HCT116 (cell line): ENCODE results near the gene LGR6. TPM values are rescaled to one million over a fixed set of nuclear protein-coding genes. Genes with fewer than 3 reads are reported as not detected.

Experiments used
- ATAC-seq: fragments of 200-7000 bp; cut with Tn5 transposase; 2 replicates; pipeline ENCODE4 v1.9.1; 2020; ENCODE audit warnings: mild to moderate bottlenecking, moderate library complexity
- BruUV-seq: library from RNA; stranded (reverse); fragments of 400-500 nt; replicated peaks from 2 replicates; lab custom pipeline; 2021; lab: Mats Ljungman, UMichigan
- CTCF ChIA-PET: fragments of 300-600 bp; sonication (Branson Sonifier 250); formaldehyde crosslinking; loops from one replicate; lab custom pipeline; 2021; ENCODE audit warnings: antibody characterized with exemption; lab: Charles Lee
- POLR2A ChIA-PET: fragments of 300-600, 350-600 bp; sonication (Branson Sonifier 250); formaldehyde crosslinking; loops from one replicate; lab custom pipeline; 2021; ENCODE audit warnings: antibody characterized with exemption; lab: Charles Lee
- RAD21 ChIA-PET, 2 experiments: fragments of 300-600 bp; sonication (Branson Sonifier 250); formaldehyde crosslinking; loops; one replicate each; lab custom pipeline; 2023; ENCODE audit warnings: low total read pairs in 2 of 2; ENCODE audit not compliant: uncharacterized antibody in 2 of 2, unreplicated experiment in 2 of 2, low non-redundant PET in 1 of 2; lab: Charles Lee
- DNase-seq: peaks from one replicate; pipeline ENCODE4 v3.0.0-alpha.2; 2010; ENCODE audit warnings: low read depth, low spot score
- H2AFZ ChIP-seq: fragments of 200-600 bp; shearing (Covaris generic), sonication (generic); 2 replicates; pipeline ENCODE4 v1.6.1; 2017; ENCODE audit warnings: low read depth, mixed run types, mixed read lengths, antibody characterized with exemption, low read length; ENCODE audit not compliant: poor library complexity, severe bottlenecking
- H3K27ac ChIP-seq: 2 replicates; pipeline ENCODE4 v1.5.1; 2012; ENCODE audit warnings: low read depth, low read length
- H3K27me3 ChIP-seq: fragments of 200-600 bp; sonication (generic); 2 replicates; pipeline ENCODE4 v1.6.1; 2016; ENCODE audit warnings: mixed run types, low read length, mixed read lengths; ENCODE audit not compliant: insufficient read depth
- H3K36me3 ChIP-seq, 2 experiments: fragments of 200-500 bp in 1 of 2; fragments of 200-600 bp in 1 of 2; sonication (Bioruptor generic) in 1 of 2; sonication (generic) in 1 of 2; 2 replicates each; pipeline versions ENCODE4 v1.5.1 to v1.6.1; 2014 to 2016; ENCODE audit warnings: low read length in 2 of 2, inconsistent platforms in 1 of 2, mixed read lengths in 1 of 2, mixed run types in 1 of 2; ENCODE audit not compliant: insufficient read depth in 2 of 2, control insufficient read depth in 1 of 2
- H3K4me1 ChIP-seq, 2 experiments: fragments of 200-600 bp in 1 of 2; sonication (generic) in 1 of 2; 2 replicates each; pipeline versions ENCODE4 v1.5.1 to v1.6.1; 2012 to 2017; ENCODE audit warnings: low read length in 2 of 2, inconsistent platforms in 1 of 2, mild to moderate bottlenecking in 1 of 2, mixed read lengths in 1 of 2, mixed run types in 1 of 2, moderate library complexity in 1 of 2; ENCODE audit not compliant: insufficient read depth in 2 of 2, control insufficient read depth in 1 of 2
- H3K4me2 ChIP-seq: fragments of 200-600 bp; sonication (generic); 2 replicates; pipeline ENCODE4 v1.6.1; 2017; ENCODE audit warnings: mixed run types, low read length, mixed read lengths
- H3K4me3 ChIP-seq, 2 experiments: fragments of 200-600 bp in 1 of 2; sonication (generic) in 1 of 2; replicated peaks in 1 of 2; 2 replicates each; pipeline ENCODE4 v1.5.1; 2011 to 2016; ENCODE audit warnings: low read length in 2 of 2, control low read depth in 1 of 2, low read depth in 1 of 2, mild to moderate bottlenecking in 1 of 2, mixed read lengths in 1 of 2, mixed run types in 1 of 2
- H3K79me2 ChIP-seq: fragments of 200-600 bp; sonication (generic); 2 replicates; pipeline ENCODE4 v1.6.1; 2017; ENCODE audit warnings: mild to moderate bottlenecking, mixed run types, low read length, moderate library complexity, mixed read lengths; ENCODE audit not compliant: insufficient read depth
- H3K9ac ChIP-seq: fragments of 200-600 bp; sonication (generic); 2 replicates; pipeline ENCODE4 v1.6.1; 2016; ENCODE audit warnings: low read length, mixed read lengths
- H3K9me2 ChIP-seq: fragments of 200-600 bp; sonication (generic), shearing (Covaris generic); 2 replicates; pipeline ENCODE4 v1.6.1; 2017; ENCODE audit warnings: mixed run types, mild to moderate bottlenecking, moderate library complexity; ENCODE audit not compliant: insufficient read depth
- H3K9me3 ChIP-seq, 2 experiments: fragments of 200-500 bp in 1 of 2; fragments of 200-600 bp in 1 of 2; sonication (Bioruptor generic) in 1 of 2; sonication (generic) in 1 of 2; 2 replicates each; pipeline ENCODE4 v1.6.1; 2014 to 2017; ENCODE audit warnings: low read length in 2 of 2, mixed read lengths in 2 of 2, inconsistent platforms in 1 of 2, low read depth in 1 of 2, mild to moderate bottlenecking in 1 of 2, mixed run types in 1 of 2, moderate library complexity in 1 of 2; ENCODE audit not compliant: control insufficient read depth in 1 of 2, insufficient read depth in 1 of 2
- H4K20me1 ChIP-seq: fragments of 200-600 bp; sonication (generic), shearing (Covaris generic); 2 replicates; pipeline ENCODE4 v1.6.1; 2017; ENCODE audit warnings: mixed run types, mild to moderate bottlenecking, moderate library complexity; ENCODE audit not compliant: insufficient read depth
- CBX3 ChIP-seq: IDR thresholded peaks from 2 replicates; pipeline ENCODE4 v1.6.1; 2012; ENCODE audit warnings: low read depth
- CEBPB ChIP-seq: IDR thresholded peaks from 2 replicates; pipeline ENCODE4 v1.6.1; 2012; ENCODE audit warnings: low read depth
- EGR1 ChIP-seq: IDR thresholded peaks from 2 replicates; pipeline ENCODE4 v1.6.1; 2012; ENCODE audit warnings: low read depth
- ELF1 ChIP-seq: IDR thresholded peaks from 2 replicates; pipeline ENCODE4 v1.6.1; 2012; ENCODE audit warnings: low read depth, borderline replicate concordance
- EZH2 ChIP-seq: fragments of 200-600 bp; sonication (generic); IDR thresholded peaks from 2 replicates; pipeline ENCODE4 v1.6.1; 2017; ENCODE audit warnings: antibody characterized with exemption, mixed run types
- POLR2A ChIP-seq: IDR thresholded peaks from 2 replicates; pipeline ENCODE4 v1.7.0; 2011; ENCODE audit warnings: borderline replicate concordance; ENCODE audit not compliant: insufficient read depth, insufficient read length; ENCODE audit errors: extremely low read depth
- REST ChIP-seq: IDR thresholded peaks from 2 replicates; pipeline ENCODE4 v1.6.1; 2012; ENCODE audit warnings: low read depth
- SIN3A ChIP-seq: IDR thresholded peaks from 2 replicates; pipeline ENCODE4 v1.6.1; 2012; ENCODE audit warnings: low read depth
- SRF ChIP-seq: IDR thresholded peaks from 2 replicates; pipeline ENCODE4 v1.6.1; 2012; ENCODE audit warnings: low read depth
- YY1 ChIP-seq: IDR thresholded peaks from 2 replicates; pipeline ENCODE4 v1.6.1; 2011; ENCODE audit warnings: low read length, low read depth, moderate library complexity, mild to moderate bottlenecking; ENCODE audit not compliant: insufficient replicate concordance; ENCODE audit errors: extremely low read depth
- ZBTB33 ChIP-seq: IDR thresholded peaks from 2 replicates; pipeline ENCODE4 v1.6.1; 2011; ENCODE audit warnings: mild to moderate bottlenecking, low read length, moderate library complexity; ENCODE audit not compliant: insufficient replicate concordance; ENCODE audit errors: extremely low read depth
- ZFX ChIP-seq: fragments of 450-650 bp; IDR thresholded peaks from 2 replicates; pipeline ENCODE4 v1.6.1; 2017
- ZNF274 ChIP-seq: fragments of 200-500 bp; sonication (Bioruptor generic); IDR thresholded peaks from 2 replicates; pipeline ENCODE4 v1.6.1; 2014; ENCODE audit warnings: mild to moderate bottlenecking, low read depth, low read length, inconsistent platforms
- intact Hi-C: fragments of 100-400 bp; cut with micrococcal nuclease; formaldehyde crosslinking; loops from 2 replicates; pipeline ENCODE4 v1.10.0; 2022
- total RNA-seq: library from RNA; stranded (reverse); gene quantifications from one replicate; pipeline ENCODE4 v1.2.1, GENCODE V29; 2021; ENCODE audit not compliant: unreplicated experiment
- TF ChIP-seq, protein P1 (sequence below), 3 experiments: fragments of 200-600 bp in 1 of 3; sonication (generic) in 1 of 3; IDR thresholded peaks in 2 of 3; conservative IDR thresholded peaks in 1 of 3; 2 replicates each; pipeline ENCODE4 v1.5.1; 2012 to 2017; ENCODE audit warnings: low read depth in 2 of 3, low read length in 2 of 3, antibody characterized with exemption in 1 of 3, borderline replicate concordance in 1 of 3, control low read depth in 1 of 3, mild to moderate bottlenecking in 1 of 3, mixed read lengths in 1 of 3, mixed run types in 1 of 3, moderate library complexity in 1 of 3; ENCODE audit not compliant: insufficient read depth in 1 of 3
- TF ChIP-seq, protein P2 (sequence below): IDR thresholded peaks from 2 replicates; pipeline ENCODE4 v1.6.1; 2012

LGR6 gene
- total RNA-seq, 1 experiment from 2014 or later, result 0.20 TPM

- TF ChIP-seq, protein P1, sequence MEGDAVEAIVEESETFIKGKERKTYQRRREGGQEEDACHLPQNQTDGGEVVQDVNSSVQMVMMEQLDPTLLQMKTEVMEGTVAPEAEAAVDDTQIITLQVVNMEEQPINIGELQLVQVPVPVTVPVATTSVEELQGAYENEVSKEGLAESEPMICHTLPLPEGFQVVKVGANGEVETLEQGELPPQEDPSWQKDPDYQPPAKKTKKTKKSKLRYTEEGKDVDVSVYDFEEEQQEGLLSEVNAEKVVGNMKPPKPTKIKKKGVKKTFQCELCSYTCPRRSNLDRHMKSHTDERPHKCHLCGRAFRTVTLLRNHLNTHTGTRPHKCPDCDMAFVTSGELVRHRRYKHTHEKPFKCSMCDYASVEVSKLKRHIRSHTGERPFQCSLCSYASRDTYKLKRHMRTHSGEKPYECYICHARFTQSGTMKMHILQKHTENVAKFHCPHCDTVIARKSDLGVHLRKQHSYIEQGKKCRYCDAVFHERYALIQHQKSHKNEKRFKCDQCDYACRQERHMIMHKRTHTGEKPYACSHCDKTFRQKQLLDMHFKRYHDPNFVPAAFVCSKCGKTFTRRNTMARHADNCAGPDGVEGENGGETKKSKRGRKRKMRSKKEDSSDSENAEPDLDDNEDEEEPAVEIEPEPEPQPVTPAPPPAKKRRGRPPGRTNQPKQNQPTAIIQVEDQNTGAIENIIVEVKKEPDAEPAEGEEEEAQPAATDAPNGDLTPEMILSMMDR (IDR thresholded peaks at IDR 0.05 in 2 of 3, conservative IDR thresholded peaks at IDR 0.05 in 1 of 3; ENCODE audit: borderline replicate concordance in 1 of 3, insufficient read depth in 1 of 3, low read depth in 2 of 3, low read length in 2 of 3), result no peak
- TF ChIP-seq ZBTB33 (no peak), SIN3A (no peak), CBX3 (no peak), SRF (no peak), YY1 (no peak), CEBPB (no peak)
- TF ChIP-seq, protein P2, sequence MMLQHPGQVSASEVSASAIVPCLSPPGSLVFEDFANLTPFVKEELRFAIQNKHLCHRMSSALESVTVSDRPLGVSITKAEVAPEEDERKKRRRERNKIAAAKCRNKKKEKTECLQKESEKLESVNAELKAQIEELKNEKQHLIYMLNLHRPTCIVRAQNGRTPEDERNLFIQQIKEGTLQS, result no peak
These were observed 77.3 kb downstream of the LGR6 start (continued) for GRCh38 chr1:202270871-202271326.

DNA sequence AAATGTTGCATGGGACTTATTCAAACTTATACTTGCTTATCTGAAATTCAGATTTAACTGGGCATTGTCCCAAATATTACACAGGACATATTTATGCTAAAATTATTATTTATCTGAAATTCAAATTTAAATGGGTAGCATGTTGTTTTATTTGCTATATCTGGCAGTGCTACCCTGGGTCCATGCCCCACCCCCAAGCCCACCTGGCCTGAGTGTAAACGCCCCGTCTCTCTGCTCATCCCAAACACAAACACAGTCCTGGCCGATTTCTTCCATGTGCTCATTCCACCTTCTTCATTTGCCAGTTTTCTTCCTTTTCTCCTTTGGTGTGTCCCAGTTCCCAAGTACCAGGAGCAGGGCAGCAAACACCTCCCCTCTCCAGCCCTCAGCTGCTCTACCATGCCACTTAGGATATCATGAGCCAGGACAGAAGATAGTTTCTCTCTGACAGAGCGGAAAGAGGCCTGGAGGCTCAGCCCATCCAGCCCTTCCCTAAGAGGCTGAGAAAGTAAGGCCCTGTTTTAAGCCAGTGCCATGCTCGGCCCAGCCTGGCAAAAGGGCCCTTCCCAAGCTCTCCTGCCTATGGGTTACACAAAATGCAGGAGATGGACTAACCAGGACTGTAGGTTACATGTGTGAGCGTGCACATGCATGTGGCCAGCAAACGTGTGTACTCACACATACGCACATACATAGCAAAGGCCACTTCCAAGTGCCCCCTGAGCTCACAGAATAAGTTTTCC, 78.7 kb downstream of the LGR6 start:
- intact Hi-C loops, result no loop called here
- H3K9me3 ChIP-seq, result no peaks in the 10 kb centered on the region
- no peaks in the 10 kb centered on the region for H3K9me2 ChIP-seq
- POLR2A ChIA-PET, result no interaction called here
- H3K4me2 ChIP-seq, result no peak overlapping the region
- BruUV-seq, result no TSS peak
- no peak overlapping the region for H3K27ac ChIP-seq
- H4K20me1 ChIP-seq, result no peaks in the 10 kb centered on the region
- no peaks in the 10 kb centered on the region for H3K79me2 ChIP-seq
- DNase-seq (no peak), ATAC-seq (no peak)
- no peak overlapping the region for H3K9ac ChIP-seq
- H3K4me3 ChIP-seq, result no peak overlapping the region
- CTCF ChIA-PET, result no interaction called here
- RAD21 ChIA-PET, result no interaction called here
- no peak overlapping the region for H2AFZ ChIP-seq
- H3K4me1 ChIP-seq, result no peaks in the 10 kb centered on the region
- H3K27me3 ChIP-seq, result peaks cover 17% of the 10 kb centered on the region; the same call in 1 of the 2 replicates
- no peaks in the 10 kb centered on the region for H3K36me3 ChIP-seq
- no peak for TF ChIP-seq EGR1
- no peak for TF ChIP-seq ZBTB33
- TF ChIP-seq ZNF274, result no peak
- TF ChIP-seq POLR2A, result no peak
- TF ChIP-seq ELF1, result no peak
- no peak for TF ChIP-seq EZH2
- no peak for TF ChIP-seq REST
- no peak for TF ChIP-seq ZFX
- TF ChIP-seq CBX3, result no peak
